GM23248 (cell line): ENCODE measurements around the gene VTCN1.

ENCODE experiments used
- EZH2 ChIP-seq: fragments of 200-600 bp; sonication (generic); IDR thresholded peaks from 2 replicates; pipeline ENCODE4 v1.6.1; 2018; ENCODE audit warnings: antibody characterized with exemption, mild to moderate bottlenecking; ENCODE audit not compliant: insufficient read depth, poor library complexity, severe bottlenecking
- EZH2phosphoT487 ChIP-seq: fragments of 200-600 bp; sonication (generic); IDR thresholded peaks from 2 replicates; pipeline ENCODE4 v1.6.1; 2018; ENCODE audit warnings: antibody characterized with exemption, moderate library complexity, mild to moderate bottlenecking, low read depth; ENCODE audit not compliant: insufficient read depth

- no peak for TF ChIP-seq EZH2
- TF ChIP-seq EZH2phosphoT487, result no peak
Observed at GRCh38 chr1:117198097-117198496, 12.6 kb downstream of the VTCN1 start.
